ENCODE measurements around the gene CDC37.

DNA sequence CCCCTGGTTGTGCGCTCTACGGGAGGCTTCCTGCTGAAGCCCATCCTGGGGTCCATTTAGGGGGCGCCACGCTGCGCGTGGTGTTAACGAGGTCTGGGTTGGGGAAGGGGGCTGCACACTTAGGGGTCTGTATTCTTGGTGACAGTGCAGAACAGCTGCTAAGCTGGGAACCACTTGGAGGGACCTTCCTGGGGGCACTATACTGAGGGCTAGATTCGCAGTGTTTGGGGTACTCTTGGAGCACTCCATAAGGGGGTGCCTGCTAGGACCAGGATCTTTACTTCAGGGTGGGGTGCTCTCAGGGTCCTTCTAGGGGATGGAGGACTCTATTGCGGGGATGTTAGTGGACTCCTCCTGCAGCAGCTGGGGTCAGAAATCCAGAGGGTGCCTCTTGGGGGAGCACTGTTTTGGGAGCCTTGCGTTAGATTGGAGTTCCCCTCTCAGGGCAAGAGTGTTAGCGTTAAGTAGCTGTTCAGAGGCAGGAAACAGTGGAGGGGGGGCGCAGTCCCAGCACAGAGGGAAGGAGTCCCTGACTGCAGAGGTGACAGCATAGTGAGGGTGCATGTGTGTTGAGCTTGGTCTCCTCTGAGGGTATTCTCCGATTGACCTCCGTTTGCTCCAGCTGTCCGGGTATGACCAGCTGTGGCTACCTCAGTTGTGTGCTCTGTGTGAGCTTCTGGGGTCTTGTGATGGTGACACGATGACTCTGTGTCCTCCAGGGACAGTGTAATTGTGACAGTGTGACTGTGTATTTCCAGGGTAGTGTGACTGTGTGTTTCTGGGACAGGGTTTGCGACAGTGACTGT is 18.1 kb upstream of the CDC37 start:
- TF ChIP-seq, protein P1, sequence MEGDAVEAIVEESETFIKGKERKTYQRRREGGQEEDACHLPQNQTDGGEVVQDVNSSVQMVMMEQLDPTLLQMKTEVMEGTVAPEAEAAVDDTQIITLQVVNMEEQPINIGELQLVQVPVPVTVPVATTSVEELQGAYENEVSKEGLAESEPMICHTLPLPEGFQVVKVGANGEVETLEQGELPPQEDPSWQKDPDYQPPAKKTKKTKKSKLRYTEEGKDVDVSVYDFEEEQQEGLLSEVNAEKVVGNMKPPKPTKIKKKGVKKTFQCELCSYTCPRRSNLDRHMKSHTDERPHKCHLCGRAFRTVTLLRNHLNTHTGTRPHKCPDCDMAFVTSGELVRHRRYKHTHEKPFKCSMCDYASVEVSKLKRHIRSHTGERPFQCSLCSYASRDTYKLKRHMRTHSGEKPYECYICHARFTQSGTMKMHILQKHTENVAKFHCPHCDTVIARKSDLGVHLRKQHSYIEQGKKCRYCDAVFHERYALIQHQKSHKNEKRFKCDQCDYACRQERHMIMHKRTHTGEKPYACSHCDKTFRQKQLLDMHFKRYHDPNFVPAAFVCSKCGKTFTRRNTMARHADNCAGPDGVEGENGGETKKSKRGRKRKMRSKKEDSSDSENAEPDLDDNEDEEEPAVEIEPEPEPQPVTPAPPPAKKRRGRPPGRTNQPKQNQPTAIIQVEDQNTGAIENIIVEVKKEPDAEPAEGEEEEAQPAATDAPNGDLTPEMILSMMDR (IDR thresholded peaks at IDR 0.05): no peak
- TF ChIP-seq ZNF671 (CRISPR knock-in tag; IDR thresholded peaks at IDR 0.05): no peak
- TF ChIP-seq, protein P2, sequence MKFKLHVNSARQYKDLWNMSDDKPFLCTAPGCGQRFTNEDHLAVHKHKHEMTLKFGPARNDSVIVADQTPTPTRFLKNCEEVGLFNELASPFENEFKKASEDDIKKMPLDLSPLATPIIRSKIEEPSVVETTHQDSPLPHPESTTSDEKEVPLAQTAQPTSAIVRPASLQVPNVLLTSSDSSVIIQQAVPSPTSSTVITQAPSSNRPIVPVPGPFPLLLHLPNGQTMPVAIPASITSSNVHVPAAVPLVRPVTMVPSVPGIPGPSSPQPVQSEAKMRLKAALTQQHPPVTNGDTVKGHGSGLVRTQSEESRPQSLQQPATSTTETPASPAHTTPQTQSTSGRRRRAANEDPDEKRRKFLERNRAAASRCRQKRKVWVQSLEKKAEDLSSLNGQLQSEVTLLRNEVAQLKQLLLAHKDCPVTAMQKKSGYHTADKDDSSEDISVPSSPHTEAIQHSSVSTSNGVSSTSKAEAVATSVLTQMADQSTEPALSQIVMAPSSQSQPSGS (CRISPR knock-in tag; IDR thresholded peaks at IDR 0.05; ENCODE audit: borderline replicate concordance, low read depth): no peak
- TF ChIP-seq ZNF121 (CRISPR knock-in tag; IDR thresholded peaks at IDR 0.05): no peak
- TF ChIP-seq CREM (CRISPR knock-in tag; IDR thresholded peaks at IDR 0.05): no peak
- TF ChIP-seq ZBTB21 (CRISPR knock-in tag; IDR thresholded peaks at IDR 0.05; ENCODE audit: borderline replicate concordance): no peak
- TF ChIP-seq, protein P3, sequence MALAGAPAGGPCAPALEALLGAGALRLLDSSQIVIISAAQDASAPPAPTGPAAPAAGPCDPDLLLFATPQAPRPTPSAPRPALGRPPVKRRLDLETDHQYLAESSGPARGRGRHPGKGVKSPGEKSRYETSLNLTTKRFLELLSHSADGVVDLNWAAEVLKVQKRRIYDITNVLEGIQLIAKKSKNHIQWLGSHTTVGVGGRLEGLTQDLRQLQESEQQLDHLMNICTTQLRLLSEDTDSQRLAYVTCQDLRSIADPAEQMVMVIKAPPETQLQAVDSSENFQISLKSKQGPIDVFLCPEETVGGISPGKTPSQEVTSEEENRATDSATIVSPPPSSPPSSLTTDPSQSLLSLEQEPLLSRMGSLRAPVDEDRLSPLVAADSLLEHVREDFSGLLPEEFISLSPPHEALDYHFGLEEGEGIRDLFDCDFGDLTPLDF (CRISPR knock-in tag; IDR thresholded peaks at IDR 0.05): no peak
- TF ChIP-seq CBFB (CRISPR knock-in tag; IDR thresholded peaks at IDR 0.05; ENCODE audit: low read depth): no peak
